GM18861 (cell line): Measurements from ENCODE around the gene ENC1.
A peak's percentile ranks its signal among the peaks of the same experiment; 100 is the strongest.

Experiments used
- ATAC-seq: cut with Tn5 transposase; IDR thresholded peaks from one replicate; pipeline ENCODE4 v1.9.1; 2021; ENCODE audit not compliant: unreplicated experiment

ENC1 gene

DNA sequence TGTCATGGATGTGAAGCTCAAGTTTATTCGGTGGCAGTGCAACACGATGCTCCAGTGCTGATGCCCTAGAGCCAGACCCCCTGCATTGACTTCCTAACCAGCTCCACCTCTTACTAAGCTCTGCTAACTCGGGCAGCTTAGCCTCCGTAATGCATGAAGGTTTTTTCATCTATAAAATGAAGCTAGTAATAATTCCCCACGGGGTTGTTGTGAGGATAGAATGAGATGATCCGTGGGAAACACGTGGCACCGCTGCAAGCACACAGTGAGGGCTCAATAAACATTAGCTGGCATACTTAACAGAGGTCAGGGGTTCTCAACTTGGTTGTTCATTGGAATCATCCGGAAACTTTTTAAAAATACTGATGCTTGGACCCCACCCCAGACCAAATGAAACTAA, 6.8 kb downstream of the ENC1 start:
- ATAC-seq = no peak

DNA sequence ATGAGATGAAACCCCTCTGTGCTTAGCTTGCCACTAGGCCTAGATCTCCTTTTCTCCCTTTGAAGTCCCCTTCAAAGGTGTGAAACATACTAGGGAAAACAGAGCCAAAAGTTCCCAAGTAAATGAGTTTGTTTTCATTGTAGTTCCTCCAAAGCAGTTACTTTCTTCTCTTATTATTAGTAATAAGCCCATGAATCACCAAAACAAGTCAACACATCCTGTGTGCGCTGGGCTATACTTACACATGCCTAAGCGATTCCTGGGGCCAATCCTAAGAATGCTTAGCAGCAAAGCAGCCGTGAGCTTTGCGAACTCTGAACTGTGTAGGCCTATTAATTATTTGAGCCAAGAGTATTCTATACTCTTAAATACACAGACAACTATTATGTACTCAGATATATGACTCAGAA, 7.6 kb downstream of the ENC1 start:
- ATAC-seq = no peak

DNA sequence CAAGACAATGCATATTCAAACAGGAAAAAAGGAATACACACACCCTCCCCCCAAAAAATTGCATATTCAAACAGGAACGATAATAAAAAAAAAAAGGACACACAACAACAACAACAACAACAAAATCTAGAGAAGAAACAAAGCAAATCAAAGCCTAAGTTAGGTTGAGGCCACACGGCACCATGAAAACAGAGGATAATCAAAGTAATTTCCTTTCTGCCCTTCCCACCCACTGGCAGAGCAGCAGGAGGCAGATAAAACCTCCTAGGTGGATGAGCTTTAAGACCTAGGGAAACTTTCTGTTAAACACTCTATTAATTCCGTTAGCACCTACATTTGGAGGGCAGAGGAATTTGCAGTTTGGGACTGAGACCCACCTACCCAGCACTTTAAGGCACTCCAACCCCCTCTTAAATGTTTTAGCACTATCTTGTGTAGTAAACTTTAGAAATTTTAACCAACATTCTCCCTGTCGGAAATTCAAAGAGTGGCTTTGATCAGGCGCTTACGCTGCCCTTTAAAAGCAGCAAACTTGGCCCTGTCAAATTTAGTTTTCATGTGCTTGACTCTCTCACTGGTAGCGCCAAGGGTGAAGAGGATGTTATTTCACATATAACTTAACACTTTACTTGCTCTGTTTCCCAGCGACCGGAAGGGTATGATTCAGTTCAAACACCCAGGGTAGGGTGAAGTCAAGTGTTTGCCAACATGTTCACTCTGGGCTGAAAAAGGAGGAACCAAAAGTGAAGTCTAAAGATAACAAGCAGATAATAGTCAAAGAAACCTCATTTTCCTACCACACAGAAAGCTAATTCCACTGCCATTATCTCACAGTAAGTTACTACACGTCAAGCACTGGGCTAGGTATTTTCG, 9.2 kb downstream of the ENC1 start:
- peak; percentile 92 for ATAC-seq

DNA sequence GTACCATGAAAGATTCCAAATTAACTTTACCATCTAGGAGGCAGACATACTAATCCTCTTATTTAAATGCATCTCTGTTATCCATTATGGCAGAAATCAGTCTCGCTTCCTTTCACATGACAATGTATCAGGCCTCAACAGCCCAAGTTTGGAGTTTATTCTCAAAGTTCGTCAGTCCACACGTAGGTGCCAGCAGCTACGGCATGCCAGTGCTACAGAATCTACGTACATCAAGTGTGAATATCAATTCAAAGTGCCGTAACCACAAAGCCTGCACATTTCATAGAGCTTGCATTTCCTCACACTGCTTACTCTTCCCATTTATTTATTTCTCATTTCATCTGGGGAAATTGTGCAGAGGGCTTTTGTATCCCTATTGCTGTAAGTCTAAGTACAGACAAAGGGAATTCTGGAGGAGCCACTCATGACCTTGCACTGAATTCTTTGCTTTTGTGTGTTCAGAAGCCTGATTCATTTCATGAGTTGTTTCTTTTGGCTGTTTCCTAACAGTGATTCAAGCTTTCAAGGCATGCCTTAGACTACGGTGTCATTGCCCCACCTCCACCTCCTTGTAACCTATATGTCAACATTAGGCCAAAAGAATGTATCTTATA, 10.0 kb downstream of the ENC1 start:
- ATAC-seq = no peak

GRCh38 chr5:74629326-74629725, 11.2 kb downstream of the ENC1 start:
- no peak for ATAC-seq

- no peak for ATAC-seq
Measured at GRCh38 chr5:74628359-74628758, 12.2 kb downstream of the ENC1 start.

DNA sequence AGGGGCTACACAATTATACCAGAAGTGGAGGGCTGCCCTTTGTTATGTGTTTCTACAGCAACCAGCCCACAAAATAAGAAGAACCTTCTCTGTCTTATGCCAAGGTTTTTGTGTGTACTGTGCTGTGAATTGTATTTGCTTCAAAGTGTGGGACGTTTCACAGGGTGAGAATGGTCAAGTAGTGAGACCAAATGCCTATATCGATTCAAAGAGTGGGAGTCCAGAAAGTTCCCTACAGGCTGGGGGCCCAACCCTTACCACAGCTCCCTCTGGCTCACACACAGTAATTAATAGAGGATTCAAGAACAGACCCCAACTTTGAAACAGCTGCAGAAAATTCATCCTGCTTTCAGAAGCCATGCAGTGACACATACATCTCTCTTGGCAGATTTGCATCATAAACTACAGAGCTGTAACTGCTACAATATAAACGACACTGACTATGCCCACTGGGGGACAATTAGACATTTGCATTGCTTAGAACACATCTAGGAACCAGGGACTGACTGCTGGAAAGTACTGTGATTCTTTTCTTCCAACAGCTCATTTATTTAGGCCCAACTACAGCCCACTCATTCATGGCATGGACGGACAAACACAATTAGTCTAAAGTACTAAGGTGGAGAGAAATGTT, 12.8 kb downstream of the ENC1 start:
- no peak for ATAC-seq

DNA sequence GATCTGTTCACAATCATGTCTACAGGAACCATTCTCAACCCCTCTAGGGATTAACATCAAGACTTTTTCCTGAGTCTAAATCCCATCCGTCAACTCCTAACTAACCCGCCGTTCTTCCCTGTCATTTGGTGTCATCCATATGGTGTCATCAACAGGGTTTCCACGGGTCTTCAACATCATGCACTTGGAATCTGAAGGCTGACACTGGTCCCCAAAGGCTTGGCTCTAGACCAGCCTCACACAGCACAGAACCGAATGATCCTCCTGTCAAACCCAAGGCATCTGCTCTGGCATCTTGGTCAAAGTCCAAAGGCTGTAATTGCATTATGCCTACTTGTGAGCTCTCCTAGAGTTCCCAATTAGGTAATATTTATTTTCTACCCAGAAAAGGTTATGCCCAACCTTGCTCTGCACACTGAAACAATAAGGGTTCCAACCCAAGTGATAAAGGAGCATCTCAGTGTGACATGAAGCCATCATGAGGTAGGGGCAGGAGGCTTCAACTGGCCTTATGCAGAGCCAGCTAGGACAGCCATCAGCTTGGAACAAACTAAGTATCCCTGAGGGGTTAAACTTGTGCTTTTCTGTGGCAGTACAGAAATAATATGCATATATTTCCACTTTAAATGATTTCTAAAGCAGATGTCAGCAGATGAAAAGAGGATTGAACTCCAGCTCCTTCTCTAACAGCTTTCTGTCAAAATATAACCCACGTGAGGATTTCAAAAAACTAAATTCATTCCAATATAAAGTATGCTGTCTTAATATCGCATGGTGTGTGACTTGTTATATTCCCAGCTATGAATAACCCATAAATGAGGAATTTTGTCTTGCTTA, 13.9 kb downstream of the ENC1 start:
- no peak for ATAC-seq

GRCh38 chr5:74625742-74626241, 14.7 kb downstream of the ENC1 start:
- no peak for ATAC-seq

- ATAC-seq = no peak
Measured at GRCh38 chr5:74624931-74625505, 15.5 kb downstream of the ENC1 start.

GRCh38 chr5:74624501-74624900, 16.0 kb downstream of the ENC1 start:
- no peak for ATAC-seq

- ATAC-seq = no peak
Measured at GRCh38 chr5:74623748-74624408, 16.6 kb downstream of the ENC1 start.

- ATAC-seq = no peak
Measured at GRCh38 chr5:74623006-74623611, 17.4 kb downstream of the ENC1 start.

GRCh38 chr5:74622122-74622521, 18.4 kb downstream of the ENC1 start:
- ATAC-seq = no peak

DNA sequence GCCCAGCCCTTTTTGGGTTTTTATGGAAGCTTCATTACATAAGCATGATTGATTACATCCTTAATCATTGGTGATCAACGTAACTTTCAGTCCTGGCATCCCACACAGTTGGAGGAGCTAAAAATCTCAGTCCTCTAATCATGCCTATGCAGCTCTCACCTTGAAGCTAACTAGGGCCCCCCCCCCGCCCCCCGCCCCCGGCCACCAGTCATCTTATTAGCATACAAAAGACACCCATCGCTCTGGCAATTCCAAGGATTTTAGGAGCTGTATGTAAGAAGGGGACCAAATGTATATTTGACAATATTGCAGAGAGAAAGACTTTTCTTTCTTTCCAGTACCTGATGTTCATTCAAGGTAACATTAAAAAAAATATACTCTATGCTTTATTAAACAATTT, 19.0 kb downstream of the ENC1 start:
- no peak for ATAC-seq

DNA sequence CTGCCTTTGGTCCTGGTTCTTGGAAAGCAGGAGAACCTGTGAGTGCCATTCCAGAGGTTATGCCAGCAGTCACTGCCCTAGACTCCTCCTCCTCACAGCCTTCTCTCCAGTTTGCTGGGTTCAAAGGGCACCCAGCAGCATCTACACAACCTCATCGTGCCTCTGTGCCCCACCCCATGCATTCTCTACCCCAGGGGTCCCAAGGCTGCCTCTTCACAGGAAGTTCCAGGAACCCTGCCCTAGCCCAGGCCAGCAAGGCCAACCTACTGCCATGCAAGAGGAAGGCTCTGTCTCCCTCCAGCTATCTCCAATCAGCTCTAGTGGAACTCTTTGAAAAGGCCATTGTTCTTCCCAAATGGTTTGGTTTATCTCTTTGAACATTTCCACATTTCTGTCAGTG, 21.2 kb downstream of the ENC1 start:
- no peak for ATAC-seq

- no peak for ATAC-seq
Measured at GRCh38 chr5:74618106-74618505, 22.4 kb downstream of the ENC1 start.

- ATAC-seq = no peak
Measured at GRCh38 chr5:74617202-74617601, 23.3 kb downstream of the ENC1 start.

- ATAC-seq = no peak
Measured at GRCh38 chr5:74616236-74617146, 24.0 kb downstream of the ENC1 start.
